Urothelium cell line (cell line): Measurements from ENCODE around the gene COL19A1.

Experiments
- DNase-seq: peaks from one replicate; pipeline ENCODE4 v3.0.0; 2011; ENCODE audit warnings: low spot score, mixed read lengths
- FAIRE-seq: peaks from 2 replicates; lab custom pipeline; 2011; peaks lifted over from hg19 to GRCh38; lab: Jason Lieb, UNC

COL19A1 gene

DNA sequence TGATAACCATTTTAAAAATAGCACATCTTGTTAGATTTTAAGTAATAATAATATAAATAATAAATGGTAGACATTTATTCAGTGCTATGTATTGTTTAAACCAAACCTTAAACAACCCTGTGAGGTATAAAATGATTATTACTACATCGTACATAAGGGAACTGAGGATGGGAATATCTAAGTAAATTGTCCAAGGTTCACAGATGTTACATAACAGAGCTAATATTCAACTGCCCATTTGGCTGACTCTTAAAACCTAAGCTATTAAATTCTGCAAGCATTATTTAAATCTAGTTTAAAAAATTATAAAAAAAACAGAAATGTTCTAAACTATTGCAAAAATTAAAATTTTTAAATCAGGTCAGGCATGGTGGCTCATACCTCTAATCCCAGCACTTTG is 175.1 kb downstream of the COL19A1 start:
- FAIRE-seq (no peak), DNase-seq (no peak)

DNA sequence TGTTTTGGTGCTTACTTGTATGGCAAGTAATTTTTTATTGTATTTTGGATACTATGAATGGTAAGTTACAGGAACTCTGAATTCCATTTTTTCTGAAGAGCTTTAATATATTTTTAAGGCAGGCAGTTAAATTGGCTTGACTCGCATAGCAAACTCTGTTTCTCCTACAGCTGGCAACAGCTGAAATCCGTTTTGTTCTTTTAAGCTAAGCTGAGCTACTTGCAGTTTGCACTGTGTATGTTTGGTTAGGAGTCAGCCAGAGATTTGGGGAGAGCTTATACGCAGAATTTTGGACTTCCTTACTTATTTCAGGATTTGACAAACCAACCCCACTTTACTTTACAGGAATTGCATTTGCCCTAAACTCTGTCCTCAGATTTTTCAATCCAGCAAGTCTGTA is 179.1 kb downstream of the COL19A1 start:
- FAIRE-seq, result no peak
- no peak for DNase-seq

DNA sequence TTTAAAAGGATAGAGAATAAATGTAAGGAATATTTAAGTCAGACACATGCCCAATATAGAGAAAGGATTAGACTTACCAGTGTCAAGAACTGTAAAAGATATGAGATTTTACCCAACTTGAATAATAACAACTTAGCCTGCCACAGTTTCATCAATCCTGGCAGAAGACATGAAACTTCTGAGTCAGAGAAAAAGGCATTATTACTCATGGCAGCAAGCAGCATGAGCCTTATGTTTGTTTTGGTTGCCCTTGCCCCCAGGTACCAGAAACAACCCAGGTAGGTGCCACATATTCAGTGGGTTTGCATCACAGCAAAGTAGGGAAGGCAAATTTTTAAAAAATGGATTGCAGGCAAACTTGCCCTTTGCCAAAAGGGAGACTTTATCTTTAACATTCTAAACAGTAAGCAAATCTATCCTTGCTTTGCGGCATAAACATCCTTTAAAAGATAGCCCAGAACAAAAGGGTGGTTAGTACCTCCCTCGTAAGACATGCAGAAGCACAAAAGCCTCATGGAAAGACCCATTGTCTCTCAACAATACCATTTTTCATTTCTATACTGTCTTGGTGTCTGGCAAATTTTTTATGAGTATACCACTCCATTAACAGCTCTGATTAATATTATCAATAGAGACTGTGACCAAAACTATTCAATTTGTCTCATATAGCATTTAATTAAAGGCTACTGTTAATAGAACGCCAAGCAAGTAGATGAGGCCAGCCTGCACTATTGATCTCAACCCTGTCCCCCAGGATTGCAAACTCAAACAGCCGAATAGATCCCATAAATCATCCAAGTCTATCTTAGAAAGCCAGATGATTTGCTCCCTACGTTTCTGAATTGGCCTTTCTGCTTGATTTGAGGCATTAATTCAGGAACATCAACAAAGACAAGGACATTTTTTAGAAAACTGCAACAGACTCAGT is 185.1 kb downstream of the COL19A1 start:
- no peak for DNase-seq
- FAIRE-seq, result no peak

- FAIRE-seq (no peak), DNase-seq (no peak)
Measured at GRCh38 chr6:70059039-70059719, 192.8 kb downstream of the COL19A1 start.

DNA sequence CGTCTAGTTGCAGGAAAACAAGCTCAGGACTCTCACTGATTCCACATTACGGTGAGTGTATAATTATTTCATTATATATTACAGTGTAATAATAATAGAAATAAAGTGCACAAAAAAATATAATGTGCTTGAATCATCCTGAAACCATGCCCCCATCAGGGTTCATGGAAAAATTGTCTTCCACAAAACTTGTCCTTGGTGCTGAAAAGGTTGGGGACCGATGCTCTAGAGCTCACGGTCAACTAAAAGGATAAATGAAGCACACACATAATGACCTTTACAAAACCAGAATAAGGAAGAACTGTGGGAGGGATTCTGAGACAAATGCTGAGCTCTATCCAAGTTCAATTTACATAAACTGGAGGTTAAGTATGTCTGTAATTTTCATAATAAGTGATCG is 194.3 kb downstream of the COL19A1 start:
- FAIRE-seq (no peak), DNase-seq (no peak)

GRCh38 chr6:70061546-70061945 is 195.2 kb downstream of the COL19A1 start:
- FAIRE-seq, result no peak
- no peak for DNase-seq

DNA sequence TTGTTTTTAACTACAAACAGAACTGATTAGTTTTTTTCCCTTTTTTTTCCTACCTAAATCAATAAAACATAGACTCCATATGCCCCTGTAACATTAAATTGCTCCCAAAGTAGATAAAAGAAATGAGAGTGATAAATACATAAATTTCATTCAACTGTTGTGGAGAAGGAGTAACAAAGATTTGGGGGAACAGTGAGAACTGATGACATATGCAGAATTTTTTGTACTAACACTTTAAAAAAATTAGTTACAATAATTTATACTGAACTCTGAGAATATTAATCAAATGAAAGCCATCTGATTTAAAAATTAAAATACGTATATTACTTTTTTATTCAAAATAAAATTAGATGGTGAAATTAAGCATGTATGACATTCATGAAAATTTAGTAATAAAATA is 195.7 kb downstream of the COL19A1 start:
- FAIRE-seq (no peak), DNase-seq (no peak)

- DNase-seq, result no peak
- no peak for FAIRE-seq
Measured at GRCh38 chr6:70072540-70073179, 206.3 kb downstream of the COL19A1 start.

DNA sequence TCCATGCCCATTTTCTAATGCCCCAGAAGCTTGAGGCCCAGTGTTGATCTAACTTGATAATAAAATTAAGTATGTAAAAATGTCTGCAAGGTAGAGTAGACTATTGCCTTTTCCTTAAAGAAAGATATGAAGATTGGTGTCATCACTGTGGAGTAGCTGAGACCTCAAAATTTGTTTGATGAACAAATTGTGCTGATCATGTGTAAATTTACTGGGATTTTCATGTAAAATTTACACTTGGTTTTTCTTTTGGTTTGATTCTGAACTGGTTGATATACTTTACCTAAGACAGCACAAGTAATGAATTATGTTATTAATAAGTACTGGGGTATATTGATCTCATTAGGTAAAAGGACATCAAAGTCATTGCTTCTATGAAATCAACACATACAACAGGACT is 207.3 kb downstream of the COL19A1 start:
- FAIRE-seq, result no peak

GRCh38 chr6:70079241-70079640 is 212.9 kb downstream of the COL19A1 start:
- FAIRE-seq (no peak), DNase-seq (no peak)

More for the DNA sequence above, 207.3 kb downstream of the COL19A1 start:
- DNase-seq, result no peak

DNA sequence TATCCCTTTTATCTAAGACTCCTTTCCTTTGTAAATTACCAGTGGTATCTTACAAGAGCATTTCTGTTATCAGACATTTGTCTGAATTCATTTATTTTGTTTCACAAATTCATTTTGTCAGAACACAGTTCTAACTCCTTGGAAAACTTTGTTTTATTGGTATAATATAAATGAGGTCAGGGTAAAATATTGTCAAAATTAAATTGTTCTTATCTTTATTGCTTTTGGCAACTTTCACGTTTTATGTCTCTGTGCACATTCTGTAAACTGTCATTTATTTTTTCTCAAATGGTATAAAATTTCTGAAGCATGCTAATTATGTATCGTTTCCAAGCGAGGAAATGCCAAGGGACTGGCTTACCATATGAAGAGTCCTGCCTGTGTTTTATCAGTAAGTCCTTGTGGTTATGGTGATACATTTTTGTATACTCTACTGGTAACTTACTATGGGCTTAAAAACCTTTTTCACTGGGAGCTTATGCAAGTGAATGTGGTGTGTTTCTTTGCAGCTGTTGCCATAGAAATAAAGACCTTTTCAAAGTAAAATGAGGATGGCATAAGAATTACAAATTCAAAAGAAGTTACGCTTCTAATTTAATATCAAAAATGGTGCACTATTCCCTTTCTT is 214.2 kb downstream of the COL19A1 start:
- no peak for DNase-seq

GRCh38 chr6:70082830-70083229 is 216.5 kb downstream of the COL19A1 start:
- DNase-seq (no peak), FAIRE-seq (no peak)

More for the DNA sequence above, 214.2 kb downstream of the COL19A1 start:
- FAIRE-seq, result no peak

DNA sequence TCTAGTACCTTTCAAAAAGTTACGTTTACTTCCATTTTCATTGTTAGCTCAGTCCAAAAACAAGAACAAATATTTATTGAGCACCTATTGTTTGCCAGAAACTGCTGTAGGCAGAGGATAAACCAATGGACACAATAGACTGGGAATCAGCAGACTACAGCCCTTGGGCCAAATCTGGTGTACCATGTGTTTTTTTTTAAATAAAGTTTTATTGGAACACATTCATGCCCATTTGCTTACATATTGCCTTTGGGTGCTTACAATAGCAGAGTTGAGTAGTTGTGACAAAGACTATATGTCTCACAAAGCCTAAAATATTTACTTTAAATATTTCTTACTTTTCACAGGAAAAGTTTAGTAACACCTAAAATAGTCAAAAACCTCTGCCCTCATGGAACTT is 220.4 kb downstream of the COL19A1 start:
- FAIRE-seq, result no peak
- no peak for DNase-seq

- DNase-seq (no peak), FAIRE-seq (no peak)
Measured at GRCh38 chr6:70094156-70094555, 227.8 kb downstream of the COL19A1 start.

DNA sequence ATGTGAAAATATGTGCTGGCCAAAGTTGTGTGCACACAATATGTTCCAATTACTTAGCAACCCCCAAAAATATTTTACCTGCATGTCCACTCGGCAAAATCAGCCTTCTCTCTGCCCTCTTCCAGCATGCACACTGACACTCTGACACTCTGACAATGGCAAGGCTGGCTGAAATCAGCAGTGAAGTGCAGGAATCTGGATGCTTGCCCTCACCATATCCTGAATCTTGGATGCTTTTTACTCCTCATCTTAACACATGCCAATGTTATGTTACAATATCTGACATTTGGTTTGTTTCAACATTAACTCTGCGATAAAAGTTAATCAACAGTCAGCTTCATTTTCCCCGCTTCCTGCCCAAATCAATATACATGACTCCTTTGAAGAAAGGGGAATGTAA is 233.4 kb downstream of the COL19A1 start:
- no peak for DNase-seq
- peak; percentile 75 for FAIRE-seq

DNA sequence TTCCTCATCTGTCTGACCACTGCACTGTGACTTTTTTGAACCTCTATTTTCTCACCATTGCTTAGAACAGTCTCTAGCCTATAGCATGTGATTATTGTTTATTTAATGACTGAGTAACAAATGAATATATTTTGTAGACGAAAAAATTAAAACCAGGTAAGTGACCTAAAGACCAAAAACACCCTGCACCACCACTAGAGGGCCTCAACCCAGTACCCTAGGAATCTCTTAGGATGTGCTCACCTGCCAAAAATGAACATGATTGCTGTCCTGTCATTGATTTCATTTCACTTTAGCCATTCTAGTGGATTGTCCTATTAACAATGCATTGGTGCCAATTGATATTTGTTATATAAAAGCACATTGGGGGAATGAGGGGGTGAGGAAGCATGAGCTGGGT is 237.4 kb downstream of the COL19A1 start:
- FAIRE-seq, result no peak

DNA sequence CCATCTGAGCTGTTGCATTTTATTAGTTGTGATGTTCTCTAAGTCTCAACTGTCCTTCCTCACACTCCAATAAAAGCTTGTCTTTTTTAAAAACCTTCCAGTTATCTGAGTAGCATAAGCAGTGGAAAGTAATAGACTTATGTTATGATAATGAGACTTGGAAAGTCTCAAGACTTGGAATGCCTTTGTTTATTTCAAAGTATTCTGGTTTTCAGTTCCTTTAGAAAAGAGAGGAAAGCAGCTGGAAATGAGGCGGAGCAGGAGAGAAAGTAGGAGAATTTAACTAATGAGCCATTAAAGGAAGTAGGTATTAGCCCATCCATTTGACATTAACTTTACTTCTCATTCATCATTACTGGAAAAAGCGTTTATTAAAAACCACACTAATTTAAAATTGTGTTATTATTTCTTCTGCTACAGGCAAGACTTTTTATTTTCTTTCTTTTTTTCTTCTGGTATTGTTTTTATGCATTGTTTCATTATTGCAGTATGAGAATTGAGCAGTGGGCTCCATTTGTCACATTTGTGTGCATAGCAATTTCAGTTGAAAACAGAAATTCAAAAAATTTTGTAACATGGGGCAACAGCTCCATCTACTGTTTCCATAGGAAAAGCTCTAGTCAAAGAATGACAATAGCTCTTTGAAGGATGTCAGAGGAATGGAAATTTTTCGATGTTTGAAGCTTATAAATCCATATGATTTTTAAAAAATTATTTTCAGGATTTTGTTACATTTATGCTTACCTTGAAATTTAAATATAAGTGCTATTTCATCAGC is 241.7 kb downstream of the COL19A1 start:
- no peak for FAIRE-seq
- DNase-seq, result peak; percentile 35

More for the DNA sequence above, 237.4 kb downstream of the COL19A1 start:
- DNase-seq, result peak; percentile 18

- no peak for DNase-seq
Measured at GRCh38 chr6:70110126-70111022, 244.0 kb downstream of the COL19A1 start.

GRCh38 chr6:70111737-70112136 is 245.4 kb downstream of the COL19A1 start:
- no peak for FAIRE-seq
- DNase-seq, result no peak

More at GRCh38 chr6:70110126-70111022, 244.0 kb downstream of the COL19A1 start:
- FAIRE-seq, result no peak
